Measurements from ENCODE around the gene BMPR1B.

The BMPR1B gene

DNA sequence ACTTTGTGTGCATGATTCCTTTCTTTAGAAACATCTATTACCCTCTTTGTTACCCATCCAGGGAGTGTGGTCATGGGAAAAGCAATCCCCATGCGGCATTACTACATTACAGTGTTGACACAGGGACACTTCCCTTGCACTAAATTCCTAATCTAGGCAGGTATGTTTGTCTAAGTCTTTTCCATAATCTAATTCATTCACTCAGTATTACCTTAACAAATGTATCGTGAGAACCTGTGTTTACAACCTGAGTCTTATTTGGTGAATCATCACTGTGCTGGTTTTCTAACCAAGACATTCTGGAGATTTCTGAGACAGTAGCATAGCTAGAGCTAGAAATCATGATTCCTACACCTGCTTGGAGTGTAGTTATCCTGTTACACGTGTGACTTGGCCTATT, 326.8 kb downstream of the BMPR1B start:
- Histone ChIP-seq H3K36me3 (ENCODE audit: low read depth) (no peaks in the 10 kb centered on the region), H3K4me1 (ENCODE audit: insufficient read depth, poor library complexity, severe bottlenecking) (peaks cover 35% of the 10 kb centered on the region), H3K4me3 (ENCODE audit: severe bottlenecking) (no peak overlapping the region), H3K9me3 (ENCODE audit: severe bottlenecking) (no peaks in the 10 kb centered on the region), H3K27ac (ENCODE audit: poor library complexity, severe bottlenecking) (peak overlapping the region; percentile 57), H3K27me3 (ENCODE audit: insufficient read depth, poor library complexity, severe bottlenecking) (no peaks in the 10 kb centered on the region)
- ATAC-seq (ENCODE audit: low read depth) (peak; percentile 83), DNase-seq (ENCODE audit: low spot score) (no peak)
- TF ChIP-seq, protein P1, sequence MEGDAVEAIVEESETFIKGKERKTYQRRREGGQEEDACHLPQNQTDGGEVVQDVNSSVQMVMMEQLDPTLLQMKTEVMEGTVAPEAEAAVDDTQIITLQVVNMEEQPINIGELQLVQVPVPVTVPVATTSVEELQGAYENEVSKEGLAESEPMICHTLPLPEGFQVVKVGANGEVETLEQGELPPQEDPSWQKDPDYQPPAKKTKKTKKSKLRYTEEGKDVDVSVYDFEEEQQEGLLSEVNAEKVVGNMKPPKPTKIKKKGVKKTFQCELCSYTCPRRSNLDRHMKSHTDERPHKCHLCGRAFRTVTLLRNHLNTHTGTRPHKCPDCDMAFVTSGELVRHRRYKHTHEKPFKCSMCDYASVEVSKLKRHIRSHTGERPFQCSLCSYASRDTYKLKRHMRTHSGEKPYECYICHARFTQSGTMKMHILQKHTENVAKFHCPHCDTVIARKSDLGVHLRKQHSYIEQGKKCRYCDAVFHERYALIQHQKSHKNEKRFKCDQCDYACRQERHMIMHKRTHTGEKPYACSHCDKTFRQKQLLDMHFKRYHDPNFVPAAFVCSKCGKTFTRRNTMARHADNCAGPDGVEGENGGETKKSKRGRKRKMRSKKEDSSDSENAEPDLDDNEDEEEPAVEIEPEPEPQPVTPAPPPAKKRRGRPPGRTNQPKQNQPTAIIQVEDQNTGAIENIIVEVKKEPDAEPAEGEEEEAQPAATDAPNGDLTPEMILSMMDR (IDR thresholded peaks at IDR 0.05; ENCODE audit: poor library complexity, severe bottlenecking), result no peak

DNA sequence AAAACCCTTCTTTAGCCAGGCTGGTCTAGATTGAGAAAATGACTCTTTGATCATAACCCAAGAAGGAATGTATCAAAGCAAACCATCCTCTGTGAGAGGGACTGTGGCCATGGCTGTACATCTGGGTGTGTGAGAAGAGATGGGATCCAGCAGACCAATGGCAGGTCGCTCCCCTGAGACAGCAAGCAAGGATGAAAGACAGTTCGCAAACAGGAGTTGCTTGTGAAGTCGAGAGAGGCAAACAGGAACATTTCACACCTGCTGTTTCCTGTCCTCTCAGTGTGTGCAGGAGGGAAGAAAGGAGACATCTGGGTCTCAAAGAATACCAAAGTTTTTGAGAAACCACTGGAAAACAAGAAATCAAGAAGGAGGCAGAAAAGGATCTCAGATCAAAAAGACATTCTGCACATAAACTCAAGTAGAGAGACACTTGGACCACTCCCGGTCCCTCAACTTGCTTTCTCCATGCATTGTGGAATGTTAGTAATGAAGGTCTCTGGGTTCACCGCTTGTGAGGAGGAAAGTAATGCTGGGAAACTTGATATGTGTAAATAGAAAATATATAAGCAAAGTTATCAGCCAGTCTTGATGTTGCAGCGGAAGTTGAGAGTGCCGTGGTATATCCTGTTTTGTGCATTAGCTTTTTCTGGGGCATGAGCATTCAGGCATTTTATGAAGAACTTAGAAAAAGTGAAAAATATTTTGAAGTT, 327.5 kb downstream of the BMPR1B start:
- no peak for ATAC-seq (ENCODE audit: low read depth)
- Histone ChIP-seq H3K4me1 (ENCODE audit: insufficient read depth, poor library complexity, severe bottlenecking) (peaks cover 35% of the 10 kb centered on the region), H3K4me3 (ENCODE audit: severe bottlenecking) (no peak overlapping the region), H3K36me3 (ENCODE audit: low read depth) (no peaks in the 10 kb centered on the region), H3K9me3 (ENCODE audit: severe bottlenecking) (no peaks in the 10 kb centered on the region), H3K27ac (ENCODE audit: poor library complexity, severe bottlenecking) (peak overlapping the region; percentile 57), H3K27me3 (ENCODE audit: insufficient read depth, poor library complexity, severe bottlenecking) (no peaks in the 10 kb centered on the region)
- no peak for DNase-seq (ENCODE audit: low spot score)
- TF ChIP-seq, protein P1 (IDR thresholded peaks at IDR 0.05; ENCODE audit: poor library complexity, severe bottlenecking), result no peak

DNA sequence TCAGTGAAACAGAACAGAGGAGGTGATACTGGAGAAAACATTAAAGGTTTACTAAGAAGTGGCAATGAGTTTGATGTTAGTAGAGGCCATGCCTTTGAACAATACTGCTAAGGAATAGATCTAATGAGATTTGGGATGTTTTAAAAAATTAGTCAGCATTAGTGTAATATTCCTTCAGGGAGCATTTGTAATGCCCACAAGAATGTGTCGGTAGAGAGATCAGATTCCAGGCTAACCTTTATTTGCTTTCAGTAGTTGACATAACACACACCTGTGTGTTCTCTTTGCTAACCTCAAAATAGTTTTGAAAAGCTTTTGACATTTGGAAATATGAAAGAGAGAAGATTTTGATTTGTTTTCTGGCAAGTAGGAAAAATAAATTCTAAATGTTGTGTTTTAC, 328.8 kb downstream of the BMPR1B start:
- ATAC-seq (ENCODE audit: low read depth), result peak; percentile 85
- H3K9me3 ChIP-seq (ENCODE audit: severe bottlenecking), result no peaks in the 10 kb centered on the region
- TF ChIP-seq, protein P1 (IDR thresholded peaks at IDR 0.05; ENCODE audit: poor library complexity, severe bottlenecking), result no peak
- H3K36me3 ChIP-seq (ENCODE audit: low read depth), result no peaks in the 10 kb centered on the region
- DNase-seq (ENCODE audit: low spot score), result no peak
- H3K27me3 ChIP-seq (ENCODE audit: insufficient read depth, poor library complexity, severe bottlenecking), result no peaks in the 10 kb centered on the region
- peaks cover 35% of the 10 kb centered on the region for H3K4me1 ChIP-seq (ENCODE audit: insufficient read depth, poor library complexity, severe bottlenecking)
- no peak overlapping the region for H3K4me3 ChIP-seq (ENCODE audit: severe bottlenecking)
- peak overlapping the region; percentile 57 for H3K27ac ChIP-seq (ENCODE audit: poor library complexity, severe bottlenecking)

DNA sequence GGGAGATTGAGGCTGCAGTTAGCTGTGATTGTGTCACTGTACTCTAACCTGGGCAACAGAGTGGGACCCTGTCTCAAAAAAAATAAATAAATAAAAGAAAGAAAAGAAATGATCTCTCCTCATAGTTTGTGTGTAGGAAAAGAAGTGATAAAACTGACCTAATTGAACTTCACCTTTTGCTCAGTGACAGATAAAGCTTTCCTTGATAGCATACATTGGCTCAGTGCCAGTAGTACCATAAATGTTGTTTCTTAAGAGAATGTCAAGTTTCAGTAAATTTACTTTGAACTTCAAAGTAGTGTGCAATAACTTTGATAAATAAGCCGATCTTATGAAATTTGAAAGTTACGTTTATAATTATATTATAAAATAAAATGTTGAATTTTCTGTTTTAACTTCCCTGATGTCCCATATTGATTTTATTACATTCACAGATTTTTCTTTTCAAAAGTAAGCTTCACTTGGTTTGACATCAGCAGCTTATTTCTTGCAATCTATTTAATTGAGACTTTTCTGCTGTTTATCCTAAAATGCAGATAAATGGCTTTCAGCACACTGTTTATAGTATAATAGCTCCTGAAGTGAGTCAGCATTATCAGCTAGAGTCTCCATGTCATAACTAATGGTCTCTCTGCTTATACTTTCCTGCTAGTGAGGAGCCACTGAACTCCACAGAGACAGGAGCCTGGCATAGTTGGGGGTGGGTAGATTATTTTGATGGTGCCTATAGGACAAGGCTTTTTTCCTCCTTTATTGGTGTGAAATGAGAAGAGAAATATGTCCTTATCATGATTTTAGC, 330.1 kb downstream of the BMPR1B start:
- TF ChIP-seq, protein P1 (IDR thresholded peaks at IDR 0.05; ENCODE audit: poor library complexity, severe bottlenecking), result no peak
- ATAC-seq (ENCODE audit: low read depth) (no peak), DNase-seq (ENCODE audit: low spot score) (no peak)
- Histone ChIP-seq H3K4me3 (ENCODE audit: severe bottlenecking) (no peak overlapping the region), H3K9me3 (ENCODE audit: severe bottlenecking) (no peaks in the 10 kb centered on the region), H3K36me3 (ENCODE audit: low read depth) (no peaks in the 10 kb centered on the region), H3K27me3 (ENCODE audit: insufficient read depth, poor library complexity, severe bottlenecking) (no peaks in the 10 kb centered on the region), H3K27ac (ENCODE audit: poor library complexity, severe bottlenecking) (peak overlapping the region; percentile 57), H3K4me1 (ENCODE audit: insufficient read depth, poor library complexity, severe bottlenecking) (peaks cover 35% of the 10 kb centered on the region)
